Osteocyte (in vitro differentiated cells): ENCODE measurements around the gene METAP1D. TPM values are rescaled to one million over a fixed set of nuclear protein-coding genes. Genes with fewer than 3 reads are reported as not detected.

ENCODE experiments used
- DNase-seq: peaks from one replicate; pipeline ENCODE4 v3.0.0; 2021; ENCODE audit warnings: mixed read lengths; ENCODE audit not compliant: unreplicated experiment; ENCODE audit errors: extremely low spot score
- H3K27ac Mint-ChIP-seq: one replicate; pipeline ENCODE4 v1.8.0; 2021; ENCODE audit warnings: mild to moderate bottlenecking, mixed read lengths; ENCODE audit not compliant: unreplicated experiment
- H3K27me3 Mint-ChIP-seq: one replicate; pipeline ENCODE4 v1.8.0; 2021; ENCODE audit warnings: mixed read lengths; ENCODE audit not compliant: unreplicated experiment
- H3K36me3 Mint-ChIP-seq: one replicate; pipeline ENCODE4 v1.8.0; 2021; ENCODE audit warnings: mixed read lengths; ENCODE audit not compliant: unreplicated experiment
- H3K4me1 Mint-ChIP-seq: one replicate; pipeline ENCODE4 v1.8.0; 2021; ENCODE audit warnings: mixed read lengths; ENCODE audit not compliant: unreplicated experiment
- H3K4me3 Mint-ChIP-seq: one replicate; pipeline ENCODE4 v1.8.0; 2021; ENCODE audit warnings: mild to moderate bottlenecking, moderate library complexity, mixed read lengths; ENCODE audit not compliant: unreplicated experiment
- H3K9me3 Mint-ChIP-seq: one replicate; pipeline ENCODE4 v1.8.0; 2021; ENCODE audit warnings: mixed read lengths; ENCODE audit not compliant: unreplicated experiment
- CTCF ChIP-seq: fragments of 200-600 bp; sonication (generic); IDR thresholded peaks from 2 replicates; pipeline ENCODE4 v1.5.0; 2021; ENCODE audit warnings: antibody characterized with exemption, mild to moderate bottlenecking, moderate library complexity
- total RNA-seq: library from RNA; stranded (reverse); gene quantifications from 2 replicates; pipeline ENCODE4 v1.2.1, GENCODE V29; 2021

METAP1D gene
- total RNA-seq, 1 donor from 2014 or later = 8.5 TPM

- DNase-seq = no peak
- Mint-ChIP-seq H3K4me1 (peaks cover 8% of the 10 kb centered on the region), H3K36me3 (peaks cover 9% of the 10 kb centered on the region), H3K4me3 (no peak overlapping the region), H3K9me3 (no peaks in the 10 kb centered on the region), H3K27me3 (no peaks in the 10 kb centered on the region), H3K27ac (no peak overlapping the region)
- no peak for TF ChIP-seq CTCF
Observed at GRCh38 chr2:171965238-171965637, 34.5 kb upstream of the METAP1D start.

DNA sequence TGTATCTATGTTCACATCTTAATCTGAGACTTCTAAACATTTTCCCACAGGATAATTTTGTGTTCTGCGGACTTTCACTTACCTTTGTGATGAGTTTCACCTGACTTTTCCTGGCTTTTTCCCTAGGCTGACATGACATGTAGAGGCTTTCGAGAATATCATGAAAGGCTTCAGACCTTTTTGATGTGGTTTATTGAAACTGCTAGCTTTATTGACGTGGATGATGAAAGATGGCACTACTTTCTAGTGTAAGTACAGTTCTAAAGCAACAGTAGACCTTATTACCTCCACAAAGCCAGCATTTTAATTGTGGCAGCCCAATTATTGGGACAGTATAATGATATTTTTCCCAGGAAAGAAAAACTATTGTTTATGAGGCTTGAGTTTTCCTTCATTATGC, 34.1 kb upstream of the METAP1D start:
- no peak for TF ChIP-seq CTCF
- DNase-seq = no peak
- H3K27ac Mint-ChIP-seq = no peak overlapping the region
- H3K27me3 Mint-ChIP-seq = no peaks in the 10 kb centered on the region
- H3K4me3 Mint-ChIP-seq = no peak overlapping the region
- H3K36me3 Mint-ChIP-seq = peaks cover 9% of the 10 kb centered on the region
- peaks cover 5% of the 10 kb centered on the region for H3K4me1 Mint-ChIP-seq
- H3K9me3 Mint-ChIP-seq = no peaks in the 10 kb centered on the region

- Mint-ChIP-seq H3K4me1 (peaks cover 2% of the 10 kb centered on the region), H3K4me3 (no peak overlapping the region), H3K27ac (no peak overlapping the region), H3K36me3 (peaks cover 11% of the 10 kb centered on the region), H3K27me3 (no peaks in the 10 kb centered on the region), H3K9me3 (no peaks in the 10 kb centered on the region)
- DNase-seq = no peak
- no peak for TF ChIP-seq CTCF
Observed at GRCh38 chr2:171966235-171966634, 33.5 kb upstream of the METAP1D start.

GRCh38 chr2:171966688-171967087, 33.1 kb upstream of the METAP1D start:
- Mint-ChIP-seq H3K4me1 (no peaks in the 10 kb centered on the region), H3K27me3 (no peaks in the 10 kb centered on the region), H3K36me3 (peaks cover 13% of the 10 kb centered on the region), H3K9me3 (no peaks in the 10 kb centered on the region), H3K4me3 (no peak overlapping the region), H3K27ac (no peak overlapping the region)
- TF ChIP-seq CTCF = no peak
- no peak for DNase-seq

GRCh38 chr2:171968509-171968908, 31.2 kb upstream of the METAP1D start:
- DNase-seq = no peak
- H3K4me1 Mint-ChIP-seq = no peaks in the 10 kb centered on the region
- no peak overlapping the region for H3K27ac Mint-ChIP-seq
- no peaks in the 10 kb centered on the region for H3K9me3 Mint-ChIP-seq
- peaks cover 20% of the 10 kb centered on the region for H3K36me3 Mint-ChIP-seq
- H3K27me3 Mint-ChIP-seq = no peaks in the 10 kb centered on the region
- no peak overlapping the region for H3K4me3 Mint-ChIP-seq
- no peak for TF ChIP-seq CTCF
